GM19395 (cell line): ENCODE data around the gene TRPM5.

Experiments
- ATAC-seq: cut with Tn5 transposase; IDR thresholded peaks from one replicate; pipeline ENCODE4 v1.9.1; 2021; ENCODE audit warnings: mild to moderate bottlenecking, moderate library complexity; ENCODE audit not compliant: unreplicated experiment

The TRPM5 gene

GRCh38 chr11:2421996-2422395 is 22.3 kb downstream of the TRPM5 start:
- ATAC-seq = no peak

GRCh38 chr11:2421226-2421994 is 22.9 kb downstream of the TRPM5 start:
- ATAC-seq = no peak

- ATAC-seq = no peak
Observed at GRCh38 chr11:2420502-2421225, 23.6 kb downstream of the TRPM5 start.

GRCh38 chr11:2419638-2420501 is 24.4 kb downstream of the TRPM5 start:
- ATAC-seq = no peak

- ATAC-seq = no peak
Observed at GRCh38 chr11:2418693-2419360, 25.5 kb downstream of the TRPM5 start.

- no peak for ATAC-seq
Observed at GRCh38 chr11:2417856-2418692, 26.2 kb downstream of the TRPM5 start.

- ATAC-seq = no peak
Observed at GRCh38 chr11:2416765-2417164, 27.5 kb downstream of the TRPM5 start.

GRCh38 chr11:2415601-2416380 is 28.5 kb downstream of the TRPM5 start:
- no peak for ATAC-seq

GRCh38 chr11:2415171-2415570 is 29.1 kb downstream of the TRPM5 start:
- ATAC-seq = no peak

GRCh38 chr11:2414616-2415015 is 29.7 kb downstream of the TRPM5 start:
- ATAC-seq = no peak

- no peak for ATAC-seq
Observed at GRCh38 chr11:2413742-2414579, 30.4 kb downstream of the TRPM5 start.

GRCh38 chr11:2412323-2412722 is 32.0 kb downstream of the TRPM5 start:
- no peak for ATAC-seq

- no peak for ATAC-seq
Observed at GRCh38 chr11:2411446-2412305, 32.6 kb downstream of the TRPM5 start.

GRCh38 chr11:2410616-2411015 is 33.7 kb downstream of the TRPM5 start:
- ATAC-seq = no peak

GRCh38 chr11:2409611-2410468 is 34.5 kb downstream of the TRPM5 start:
- ATAC-seq = no peak

GRCh38 chr11:2409126-2409525 is 35.2 kb downstream of the TRPM5 start:
- no peak for ATAC-seq
